Measurements from ENCODE around the gene TPRN. TPM values are rescaled to one million over a fixed set of nuclear protein-coding genes. Genes with fewer than 3 reads are reported as not detected.

TPRN gene
- total RNA-seq, 1 donor from 2014 or later, result 19.0 TPM

- DNase-seq (no peak), ATAC-seq (ENCODE audit: poor library complexity) (no peak)
- intact Hi-C loops (cut with DNase I), result loop anchor here (2.0 to 5.0 kb wide), 2 partner anchors 36 to 109 kb away; no protein-coding TSS in a partner anchor
Observed at GRCh38 chr9:137227853-137228505, 27.4 kb upstream of the TPRN start.

- intact Hi-C loops (cut with DNase I), result loop anchor here (2.0 to 5.0 kb wide), 2 partner anchors 35 to 108 kb away; no protein-coding TSS in a partner anchor
- DNase-seq (peak; percentile 85), ATAC-seq (ENCODE audit: poor library complexity) (peak; percentile 34)
Observed at GRCh38 chr9:137227054-137227852, 26.7 kb upstream of the TPRN start, which contains the start of gene RNF224. Gene RNF224 (plus strand): TSS chr9:137227502. CDS start chr9:137228336, 834 bp downstream.

GRCh38 chr9:137226338-137227053 is 26.0 kb upstream of the TPRN start:
- DNase-seq (no peak), ATAC-seq (ENCODE audit: poor library complexity) (no peak)
- intact Hi-C loops (cut with DNase I), result loop anchor here (2.0 to 5.0 kb wide), 2 partner anchors 34 to 108 kb away; no protein-coding TSS in a partner anchor

GRCh38 chr9:137225699-137226331 is 25.3 kb upstream of the TPRN start:
- intact Hi-C loops (cut with DNase I), result loop anchor here (2.0 to 5.0 kb wide), 2 partner anchors 34 to 107 kb away; no protein-coding TSS in a partner anchor
- ATAC-seq (ENCODE audit: poor library complexity) (no peak), DNase-seq (no peak)

GRCh38 chr9:137224830-137225694 is 24.5 kb upstream of the TPRN start, which contains the start of gene CYSRT1:
Gene CYSRT1 (plus strand): TSS chr9:137225174. CDS start chr9:137225622, 448 bp downstream.
- intact Hi-C loops (cut with DNase I), result loop anchor here (5.0 kb wide), 1 partner anchor 33 kb away; no protein-coding TSS in a partner anchor
- no peak for DNase-seq
- no peak for ATAC-seq (ENCODE audit: poor library complexity)

GRCh38 chr9:137223078-137223970 is 22.8 kb upstream of the TPRN start:
- intact Hi-C loops (cut with DNase I), result no loop called here
- DNase-seq (peak; percentile 98), ATAC-seq (ENCODE audit: poor library complexity) (peak; percentile 93)

GRCh38 chr9:137222190-137223077 is 21.9 kb upstream of the TPRN start, which contains the start of gene RNF208:
Gene RNF208 (minus strand): TSS chr9:137222240. CDS start chr9:137221212, 1,028 bp downstream.
- intact Hi-C loops (cut with DNase I), result no loop called here
- ATAC-seq (ENCODE audit: poor library complexity) (peak; percentile 4), DNase-seq (no peak)

- DNase-seq (no peak), ATAC-seq (ENCODE audit: poor library complexity) (no peak)
- intact Hi-C loops (cut with DNase I), result no loop called here
Observed at GRCh38 chr9:137221506-137222111, 21.1 kb upstream of the TPRN start.

GRCh38 chr9:137221095-137221505 is 20.6 kb upstream of the TPRN start:
- ATAC-seq (ENCODE audit: poor library complexity) (no peak), DNase-seq (no peak)
- intact Hi-C loops (cut with DNase I), result no loop called here

GRCh38 chr9:137220317-137221094 is 20.0 kb upstream of the TPRN start:
- DNase-seq (no peak), ATAC-seq (ENCODE audit: poor library complexity) (no peak)
- intact Hi-C loops (cut with DNase I), result no loop called here

- intact Hi-C loops (cut with DNase I), result no loop called here
- no peak for ATAC-seq (ENCODE audit: poor library complexity)
- no peak for DNase-seq
Observed at GRCh38 chr9:137219757-137220316, 19.3 kb upstream of the TPRN start.

GRCh38 chr9:137218754-137219271 is 18.3 kb upstream of the TPRN start:
- intact Hi-C loops (cut with DNase I), result no loop called here
- peak; percentile 2 for ATAC-seq (ENCODE audit: poor library complexity)
- DNase-seq, result no peak

GRCh38 chr9:137218212-137218753 is 17.7 kb upstream of the TPRN start:
- DNase-seq (no peak), ATAC-seq (ENCODE audit: poor library complexity) (no peak)
- intact Hi-C loops (cut with DNase I), result no loop called here

All from Right ventricle myocardium superior (tissue), 1 donor.